ENCODE data around the gene AEBP2. TPM values are rescaled to one million over a fixed set of nuclear protein-coding genes. Genes with fewer than 3 reads are reported as not detected.

Gene AEBP2
- total and polyA plus RNA-seq, 12 donors, result 5.7 to 31.6 (median 28.2) TPM

DNA sequence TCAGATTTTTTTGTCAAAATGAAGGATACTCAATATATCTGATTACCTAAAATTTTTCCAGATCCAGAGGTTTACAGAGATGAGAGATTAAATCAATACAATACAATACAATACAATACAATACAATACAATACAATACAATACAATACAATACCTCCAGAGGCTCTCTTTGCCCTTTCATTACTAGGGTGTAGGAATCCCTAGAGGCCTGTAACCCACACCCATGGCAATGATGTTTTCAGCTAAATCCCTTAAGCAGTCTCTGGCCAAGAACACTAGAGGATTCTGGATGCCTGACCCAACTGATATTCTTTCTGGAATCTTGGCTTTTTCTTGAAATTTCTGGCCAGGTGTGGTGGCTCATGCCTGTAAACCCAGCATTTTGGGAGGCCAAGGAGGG is 23.7 kb upstream of the AEBP2 start:
- Histone ChIP-seq H3K27me3 (no peaks in the 10 kb centered on the region), H3K4me3 (no peak overlapping the region), H3K4me1 (peaks cover 0 to 28% (median 9%) of the 10 kb centered on the region in 9 donors), H3K9me3 (no peaks in the 10 kb centered on the region), H3K27ac (no peak overlapping the region), H3K36me3 (no peaks in the 10 kb centered on the region)
- intact Hi-C loops (cut with DNase I), result no loop called here
- ATAC-seq, result no peak
- DNase-seq, result no peak
- TF ChIP-seq CTCF (IDR thresholded peaks at IDR 0.05), result no peak

- no peaks in the 10 kb centered on the region for H3K36me3 ChIP-seq
- no peaks in the 10 kb centered on the region for H3K4me1 ChIP-seq
- 94 to 96% methylated on average over 14 of the region's 14 CpGs for WGBS, 2 donors
- no peak for TF ChIP-seq CTCF (IDR thresholded peaks at IDR 0.05)
- H3K4me3 ChIP-seq, result no peak overlapping the region
- H3K9me3 ChIP-seq, result no peaks in the 10 kb centered on the region
- no peaks in the 10 kb centered on the region for H3K27me3 ChIP-seq
- no peak for ATAC-seq
- H3K27ac ChIP-seq, result no peak overlapping the region
- no peak for DNase-seq
- intact Hi-C loops (cut with DNase I), result no loop called here
Measured at GRCh38 chr12:19419086-19419485, 20.2 kb upstream of the AEBP2 start.

DNA sequence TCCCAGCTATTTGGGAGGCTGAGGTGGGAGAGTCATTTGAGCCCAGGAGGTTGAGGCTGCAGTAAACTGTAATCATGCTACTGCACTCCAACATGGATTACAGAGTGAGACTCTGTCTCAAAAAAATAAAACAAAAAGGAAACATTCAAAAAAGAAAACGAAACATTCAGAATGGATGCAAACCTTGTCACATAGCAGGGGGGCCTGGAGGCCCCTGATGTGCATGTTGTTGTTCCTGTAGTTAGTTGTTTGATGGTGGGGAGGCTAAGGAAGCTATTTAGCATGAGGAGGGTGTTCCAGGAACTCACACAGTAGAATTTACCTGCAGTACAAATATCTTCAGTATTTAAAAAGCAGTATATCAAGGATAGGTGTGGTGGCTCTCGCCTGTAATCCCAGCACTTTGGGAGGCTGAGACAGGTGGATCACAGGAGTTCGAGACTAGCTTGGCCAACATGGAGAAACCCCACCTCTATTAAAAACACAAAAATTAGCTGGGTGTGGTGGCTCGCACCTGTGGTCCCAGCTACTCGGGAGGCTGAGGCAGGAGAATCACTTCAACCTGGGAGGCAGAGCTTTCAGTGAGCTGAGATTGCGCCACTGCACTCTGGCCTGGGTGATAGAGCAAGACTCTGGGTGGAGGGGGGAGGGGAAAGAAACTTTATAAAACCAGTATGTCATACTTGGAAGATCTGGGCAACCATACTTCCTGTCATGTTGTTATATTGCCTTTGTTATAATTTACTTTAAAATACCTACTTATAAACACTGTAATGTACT is 17.6 kb upstream of the AEBP2 start:
- Histone ChIP-seq H3K27me3 (no peaks in the 10 kb centered on the region), H3K9me3 (peaks cover 0 to 8% (median 0%) of the 10 kb centered on the region in 11 donors), H3K36me3 (no peaks in the 10 kb centered on the region), H3K27ac (no peak overlapping the region), H3K4me1 (no peaks in the 10 kb centered on the region), H3K4me3 (no peak overlapping the region)
- 76 to 87% methylated on average over 6 of the region's 6 CpGs for WGBS, 2 donors
- ATAC-seq (no peak), DNase-seq (no peak)
- no peak for TF ChIP-seq CTCF (IDR thresholded peaks at IDR 0.05)
- intact Hi-C loops (cut with DNase I), result no loop called here

DNA sequence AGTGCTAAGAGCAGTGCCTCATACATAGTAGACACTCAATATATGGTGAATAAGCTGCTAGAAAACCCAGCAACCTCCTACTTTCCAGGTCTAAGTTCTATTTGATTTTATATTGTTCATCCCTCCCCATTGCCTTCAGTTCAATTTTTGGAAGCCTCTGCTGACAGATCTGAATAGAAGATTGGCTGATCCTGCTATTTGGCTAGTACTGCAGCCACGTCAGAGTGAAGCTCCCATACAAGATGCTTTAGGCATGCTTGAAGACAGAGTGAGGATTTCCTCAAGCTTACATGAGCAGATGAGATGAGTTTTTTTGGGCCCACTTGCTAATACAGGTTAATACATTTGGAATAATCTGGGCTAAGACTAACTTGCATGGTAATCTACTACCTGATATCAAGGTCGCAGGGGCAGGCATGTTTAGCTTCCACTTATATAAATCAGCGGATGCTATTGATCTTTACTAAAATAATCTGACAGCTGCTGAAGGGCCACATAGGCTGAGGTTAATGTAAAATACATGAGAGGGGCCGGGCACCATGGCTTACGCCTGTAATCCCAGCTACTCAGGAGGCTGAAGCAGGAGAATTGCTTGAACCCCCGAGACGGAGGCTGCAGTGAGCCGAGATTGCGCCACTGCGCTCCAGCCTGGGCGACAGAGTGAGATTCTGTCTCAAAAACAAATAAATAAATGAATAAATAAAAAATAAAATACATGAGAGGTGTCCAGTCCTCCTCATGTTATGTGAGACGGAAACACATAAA is 15.9 kb upstream of the AEBP2 start:
- Histone ChIP-seq H3K4me3 (no peak overlapping the region), H3K9me3 (peaks cover 0 to 9% (median 0%) of the 10 kb centered on the region in 11 donors), H3K4me1 (no peaks in the 10 kb centered on the region), H3K36me3 (no peaks in the 10 kb centered on the region), H3K27me3 (no peaks in the 10 kb centered on the region), H3K27ac (no peak overlapping the region)
- ATAC-seq, result no peak
- no peak for TF ChIP-seq CTCF (IDR thresholded peaks at IDR 0.05)
- WGBS, 2 donors, result 90 to 96% methylated on average over 12 of the region's 12 CpGs
- intact Hi-C loops (cut with DNase I), result no loop called here
- DNase-seq, result no peak

Data from heart right ventricle (tissue), 16 donors.